Uterus (tissue), 4 donors: Measurements from ENCODE around the gene SLC2A13. TPM values are rescaled to one million over a fixed set of nuclear protein-coding genes. Genes with fewer than 3 reads are reported as not detected.

ENCODE experiments used
- DNase-seq, 2 donors: peaks; one replicate each; pipeline ENCODE4 v3.0.0-alpha.2; 2019 to 2020
- H3K27ac ChIP-seq, 2 donors: fragments of 200-600 bp; sonication (generic); 1 replicate in 1 of 2; 2 replicates in 1 of 2; pipeline ENCODE4 v1.5.1; 2016 to 2018
- H3K27me3 ChIP-seq, 2 donors: fragments of 200-600 bp; sonication (generic); one replicate each; pipeline ENCODE4 v1.5.1; 2018 to 2019; ENCODE audit warnings: control low read depth in 1 of 2
- H3K36me3 ChIP-seq, 2 donors: fragments of 200-600 bp; sonication (generic); one replicate each; pipeline ENCODE4 v1.5.1; 2019; ENCODE audit warnings: control low read depth in 1 of 2
- H3K4me1 ChIP-seq, 2 donors: fragments of 200-600 bp; sonication (generic); one replicate each; pipeline ENCODE4 v1.5.1; 2018 to 2019; ENCODE audit warnings: control low read depth in 1 of 2
- H3K4me3 ChIP-seq, 2 donors: fragments of 200-600 bp; sonication (generic); 1 replicate in 1 of 2; 2 replicates in 1 of 2; pipeline ENCODE4 v1.5.1; 2018 to 2019; ENCODE audit warnings: mild to moderate bottlenecking in 1 of 2
- H3K9me3 ChIP-seq, 2 donors: fragments of 200-600 bp; sonication (generic); one replicate each; pipeline ENCODE4 v1.5.1; 2019; ENCODE audit warnings: control low read depth in 1 of 2
- POLR2A ChIP-seq, 2 donors: fragments of 450-650 bp; IDR thresholded peaks; one replicate each; pipeline ENCODE4 v1.6.1; 2016; ENCODE audit warnings: antibody characterized with exemption in 2 of 2, mild to moderate bottlenecking in 1 of 2, moderate library complexity in 1 of 2
- intact Hi-C: fragments of 100-400 bp; cut with DNase I; formaldehyde crosslinking; loops from one replicate; pipeline ENCODE4 v1.15.1; 2023; ENCODE audit warnings: low total_unique reads
- total RNA-seq, 4 donors: library from RNA; depleted of rRNA in 3 of 4; stranded (reverse); fragments of >200 nt in 3 of 4; gene quantifications; one replicate each; pipeline versions ENCODE4 v1.1.0 to v1.2.4, GENCODE V29; 2014 to 2023
- TF ChIP-seq, protein P1 (sequence below), 4 experiments: fragments of 200-600 bp in 2 of 4; fragments of 450-650 bp in 2 of 4; sonication (generic) in 2 of 4; IDR thresholded peaks; one replicate each; pipeline ENCODE4 v1.5.1; 2016 to 2019; ENCODE audit warnings: antibody characterized with exemption in 4 of 4, mild to moderate bottlenecking in 2 of 4, moderate library complexity in 1 of 4
- donor health status: DM: yes; HTN: yes; CAD: no.

SLC2A13 gene
- total RNA-seq, 4 donors from 2014 or later = 12.8 to 31.7 (median 15.3) TPM

DNA sequence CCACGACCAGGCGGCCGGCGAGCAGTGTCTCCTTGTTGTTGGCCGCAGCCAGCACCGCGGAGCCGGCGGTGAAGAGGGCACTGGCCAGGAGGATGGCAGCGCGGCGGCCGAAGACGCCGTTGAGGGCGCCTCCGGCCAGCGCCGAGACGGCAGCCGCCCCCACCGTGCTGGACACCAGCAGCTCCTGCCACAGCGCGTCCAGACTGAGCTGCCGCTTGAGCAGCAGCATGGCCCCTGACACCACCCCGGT, 691 bp downstream of the SLC2A13 start:
- no peaks in the 10 kb centered on the region for H3K27me3 ChIP-seq
- TF ChIP-seq POLR2A (IDR thresholded peaks at IDR 0.05) = no peak
- TF ChIP-seq, protein P1, sequence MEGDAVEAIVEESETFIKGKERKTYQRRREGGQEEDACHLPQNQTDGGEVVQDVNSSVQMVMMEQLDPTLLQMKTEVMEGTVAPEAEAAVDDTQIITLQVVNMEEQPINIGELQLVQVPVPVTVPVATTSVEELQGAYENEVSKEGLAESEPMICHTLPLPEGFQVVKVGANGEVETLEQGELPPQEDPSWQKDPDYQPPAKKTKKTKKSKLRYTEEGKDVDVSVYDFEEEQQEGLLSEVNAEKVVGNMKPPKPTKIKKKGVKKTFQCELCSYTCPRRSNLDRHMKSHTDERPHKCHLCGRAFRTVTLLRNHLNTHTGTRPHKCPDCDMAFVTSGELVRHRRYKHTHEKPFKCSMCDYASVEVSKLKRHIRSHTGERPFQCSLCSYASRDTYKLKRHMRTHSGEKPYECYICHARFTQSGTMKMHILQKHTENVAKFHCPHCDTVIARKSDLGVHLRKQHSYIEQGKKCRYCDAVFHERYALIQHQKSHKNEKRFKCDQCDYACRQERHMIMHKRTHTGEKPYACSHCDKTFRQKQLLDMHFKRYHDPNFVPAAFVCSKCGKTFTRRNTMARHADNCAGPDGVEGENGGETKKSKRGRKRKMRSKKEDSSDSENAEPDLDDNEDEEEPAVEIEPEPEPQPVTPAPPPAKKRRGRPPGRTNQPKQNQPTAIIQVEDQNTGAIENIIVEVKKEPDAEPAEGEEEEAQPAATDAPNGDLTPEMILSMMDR (IDR thresholded peaks at IDR 0.05) = no peak
- H3K4me1 ChIP-seq = no peaks in the 10 kb centered on the region
- peak overlapping the region; percentile 91 to 94 for H3K27ac ChIP-seq
- no peaks in the 10 kb centered on the region for H3K9me3 ChIP-seq
- no peaks in the 10 kb centered on the region for H3K36me3 ChIP-seq
- peak overlapping the region; percentile 59 to 94 for H3K4me3 ChIP-seq
- intact Hi-C loops = loop anchor here (5.0 kb wide), 1 partner anchor 93 kb away; no protein-coding TSS in a partner anchor
- peak; percentile 36 to 37 for DNase-seq

DNA sequence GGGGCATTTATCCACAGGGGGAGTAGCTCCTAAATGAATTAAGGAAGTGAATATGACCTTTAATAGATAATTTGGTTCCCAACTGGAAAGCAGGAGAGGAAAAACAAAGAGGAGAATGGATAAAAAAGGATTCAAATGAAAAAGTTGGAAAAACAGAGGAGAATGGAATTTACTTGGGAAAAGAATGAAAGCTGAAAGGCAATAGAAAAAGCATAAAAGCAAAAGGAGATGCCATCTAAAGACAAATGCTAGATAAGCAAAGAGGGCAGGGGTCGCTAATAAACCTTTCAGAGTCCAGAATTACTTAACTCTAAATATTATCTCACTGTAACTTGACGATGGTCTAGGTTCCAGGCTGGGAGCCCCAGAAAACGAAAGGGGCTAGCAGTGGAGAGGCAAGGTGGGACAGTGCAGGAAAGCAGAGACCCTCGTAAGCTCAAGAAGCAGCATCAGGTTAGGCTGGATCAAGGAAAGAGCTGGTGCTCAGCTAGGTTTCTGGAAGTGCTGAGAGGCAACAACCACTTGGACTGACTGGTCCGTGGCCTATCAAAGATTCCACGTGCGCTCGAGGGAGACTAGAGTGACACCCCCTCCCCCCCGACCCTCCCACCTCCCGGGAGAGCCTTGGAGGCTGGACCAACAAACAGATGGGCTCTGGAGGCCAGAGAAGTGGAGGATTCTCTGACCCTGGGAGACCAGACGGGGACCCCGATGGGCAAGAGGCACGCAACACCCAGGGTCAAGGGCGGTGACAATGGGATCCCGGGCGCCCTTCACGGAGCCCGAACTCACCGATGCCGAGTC, 1.2 kb downstream of the SLC2A13 start:
- H3K36me3 ChIP-seq = no peaks in the 10 kb centered on the region
- H3K4me1 ChIP-seq = no peaks in the 10 kb centered on the region
- peak in 1 of 2 donors; percentile 18 for DNase-seq
- H3K27ac ChIP-seq = peak overlapping the region; percentile 91 to 94
- H3K9me3 ChIP-seq = no peaks in the 10 kb centered on the region
- intact Hi-C loops = loop anchor here (5.0 kb wide), 1 partner anchor 92 kb away; no protein-coding TSS in a partner anchor
- H3K27me3 ChIP-seq = no peaks in the 10 kb centered on the region
- peak overlapping the region; percentile 59 to 94 for H3K4me3 ChIP-seq
- no peak for TF ChIP-seq POLR2A (IDR thresholded peaks at IDR 0.05)
- TF ChIP-seq, protein P1 (IDR thresholded peaks at IDR 0.05) = no peak

GRCh38 chr12:40103043-40103442, 2.8 kb downstream of the SLC2A13 start:
- no peaks in the 10 kb centered on the region for H3K9me3 ChIP-seq
- no peak overlapping the region for H3K27ac ChIP-seq
- intact Hi-C loops = no loop called here
- H3K4me1 ChIP-seq = no peaks in the 10 kb centered on the region
- no peak overlapping the region for H3K4me3 ChIP-seq
- no peak for DNase-seq
- no peaks in the 10 kb centered on the region for H3K36me3 ChIP-seq
- TF ChIP-seq, protein P1 (IDR thresholded peaks at IDR 0.05) = no peak
- TF ChIP-seq POLR2A (IDR thresholded peaks at IDR 0.05) = no peak
- H3K27me3 ChIP-seq = no peaks in the 10 kb centered on the region

- Histone ChIP-seq H3K4me3 (no peak overlapping the region), H3K36me3 (no peaks in the 10 kb centered on the region), H3K4me1 (no peaks in the 10 kb centered on the region), H3K27ac (no peak overlapping the region), H3K27me3 (no peaks in the 10 kb centered on the region), H3K9me3 (no peaks in the 10 kb centered on the region)
- TF ChIP-seq POLR2A (IDR thresholded peaks at IDR 0.05) = no peak
- TF ChIP-seq, protein P1 (IDR thresholded peaks at IDR 0.05) = no peak
- DNase-seq = no peak
- intact Hi-C loops = no loop called here
These were observed 4.1 kb downstream of the SLC2A13 start for GRCh38 chr12:40101747-40102146.

GRCh38 chr12:40099423-40099853, 6.4 kb downstream of the SLC2A13 start:
- Histone ChIP-seq H3K4me3 (no peak overlapping the region), H3K9me3 (no peaks in the 10 kb centered on the region), H3K27ac (no peak overlapping the region), H3K4me1 (no peaks in the 10 kb centered on the region), H3K27me3 (no peaks in the 10 kb centered on the region), H3K36me3 (no peaks in the 10 kb centered on the region)
- intact Hi-C loops = no loop called here
- TF ChIP-seq, protein P1 (IDR thresholded peaks at IDR 0.05) = no peak
- no peak for DNase-seq
